HG02571 (cell line): Measurements from ENCODE around the gene SCUBE1.
"Not testable (repeated sequence)": the region's sequence is repeated elsewhere in the genome, so short reads cannot be mapped to it uniquely, and the experiment has no call there.

Experiments used
- ATAC-seq: cut with Tn5 transposase; IDR thresholded peaks from one replicate; pipeline ENCODE4 v1.9.1; 2021; ENCODE audit warnings: mild to moderate bottlenecking, moderate library complexity; ENCODE audit not compliant: unreplicated experiment

SCUBE1 gene

DNA sequence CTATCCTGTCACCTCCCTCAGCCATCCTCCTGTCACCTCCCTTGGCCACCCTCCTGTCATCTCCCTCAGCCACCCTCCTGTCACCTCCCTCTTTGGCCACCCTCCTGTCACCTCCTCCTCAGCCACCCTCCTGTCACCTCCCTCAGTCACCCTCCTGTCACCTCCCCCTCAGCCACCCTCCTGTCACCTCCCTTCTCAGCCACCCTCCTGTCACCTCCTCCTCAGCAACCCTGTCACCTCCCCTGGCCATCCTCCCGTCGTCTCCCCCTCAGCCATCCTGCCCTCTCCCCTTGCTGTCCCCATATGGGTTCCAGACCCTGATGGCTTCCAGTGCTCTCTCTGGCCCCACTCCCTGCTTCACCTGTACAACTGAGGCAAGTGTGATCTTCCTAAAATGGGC, 61.8 kb downstream of the SCUBE1 start:
- ATAC-seq = no peak

DNA sequence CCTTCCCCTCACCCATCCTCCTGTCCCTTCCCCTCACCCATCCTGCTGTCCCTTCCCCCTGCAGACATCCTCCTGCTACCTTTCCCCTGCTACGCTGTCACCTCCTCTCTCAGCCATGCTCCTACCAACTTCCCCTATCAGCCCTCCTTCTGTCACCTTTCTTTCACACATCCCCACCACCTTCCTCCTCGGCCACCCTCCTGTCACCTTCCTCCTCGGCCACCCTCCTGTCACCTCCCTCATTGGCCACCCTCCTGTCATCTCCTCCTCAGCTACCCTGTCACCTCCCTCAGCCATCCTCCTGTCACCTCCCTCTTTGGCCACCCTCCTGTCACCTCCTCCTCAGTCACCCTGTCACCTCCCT, 62.7 kb downstream of the SCUBE1 start:
- not testable (repeated sequence) for ATAC-seq

DNA sequence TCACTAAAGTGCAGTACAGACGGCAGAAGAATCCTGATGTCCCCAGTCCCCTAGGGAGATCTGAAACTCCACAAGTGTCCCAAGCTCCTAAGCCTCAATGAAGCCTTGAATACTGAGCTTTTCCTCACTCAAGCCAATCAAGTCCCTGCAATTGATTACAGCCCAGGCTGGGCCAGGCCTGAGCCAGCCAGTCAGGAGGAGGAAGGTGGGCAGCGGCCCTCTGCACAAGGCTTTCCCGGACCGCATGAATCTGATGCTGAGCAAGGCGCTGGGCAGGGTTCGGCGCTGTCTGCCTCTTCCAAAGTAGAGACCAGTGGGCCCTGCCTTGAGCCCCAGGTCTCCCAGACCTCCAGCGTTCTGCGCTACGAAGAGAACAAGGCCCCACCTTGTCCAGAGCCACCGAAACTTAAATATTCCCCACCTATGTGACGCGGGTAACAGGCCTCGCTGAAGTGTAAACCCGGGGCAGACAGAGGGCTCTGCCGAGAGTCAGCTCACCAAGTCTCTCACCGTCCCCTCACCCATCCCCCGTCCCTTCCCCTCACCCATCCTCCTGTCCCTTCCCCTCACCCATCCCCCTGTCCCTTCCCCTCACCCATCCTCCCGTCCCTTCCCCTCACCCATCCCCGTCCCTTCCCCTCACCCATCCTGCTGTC, 63.2 kb downstream of the SCUBE1 start:
- ATAC-seq = no peak

DNA sequence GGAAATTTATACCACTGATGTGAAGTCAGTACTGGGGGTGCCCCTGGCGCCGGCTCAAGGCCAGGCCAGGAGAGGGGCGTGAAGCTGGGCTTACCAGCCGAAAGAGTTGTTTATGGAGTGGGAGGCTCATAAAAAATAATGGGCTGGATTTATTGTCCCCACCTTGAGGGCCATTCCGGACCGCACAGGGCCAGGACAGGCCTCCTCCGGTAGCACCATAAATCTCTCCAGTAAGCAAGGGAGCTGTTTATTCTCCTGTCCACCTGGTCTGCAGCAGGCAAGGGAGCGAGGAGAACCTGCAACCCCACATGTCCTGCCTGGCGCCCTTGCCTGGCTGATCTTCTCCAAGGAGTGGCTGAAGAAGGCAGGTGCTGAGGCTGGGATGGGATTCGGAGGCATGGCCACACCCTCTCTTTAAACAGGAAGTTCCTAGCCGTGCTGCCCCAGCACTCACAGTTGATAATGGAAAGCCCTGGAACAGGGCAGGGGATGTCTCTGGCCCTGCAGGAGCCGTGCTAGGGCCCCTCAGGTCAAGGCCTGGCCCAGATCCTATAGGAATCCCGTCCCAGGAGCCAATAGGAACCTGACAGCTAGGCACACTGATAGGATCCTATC, 65.1 kb downstream of the SCUBE1 start:
- ATAC-seq = no peak

DNA sequence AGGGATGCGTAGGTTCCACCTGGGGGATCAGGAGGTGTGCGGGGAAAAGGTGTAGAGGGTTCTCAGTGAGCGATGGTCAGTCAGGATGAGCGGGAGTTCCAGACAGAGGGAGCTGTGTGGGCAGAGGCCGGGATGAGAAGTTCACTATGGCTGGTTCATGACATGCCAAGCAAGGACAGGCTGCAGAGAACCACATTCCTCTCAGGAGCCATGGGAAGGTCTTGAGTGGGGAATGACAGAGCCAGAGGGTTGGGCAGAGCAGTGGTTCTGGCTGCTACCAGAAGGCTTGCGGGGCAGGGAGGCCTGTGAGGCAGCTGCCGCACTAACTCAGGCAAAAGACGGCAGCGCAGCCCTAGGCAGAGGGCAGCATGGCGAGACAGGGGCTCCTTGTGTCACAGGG, 66.1 kb downstream of the SCUBE1 start:
- ATAC-seq = no peak

DNA sequence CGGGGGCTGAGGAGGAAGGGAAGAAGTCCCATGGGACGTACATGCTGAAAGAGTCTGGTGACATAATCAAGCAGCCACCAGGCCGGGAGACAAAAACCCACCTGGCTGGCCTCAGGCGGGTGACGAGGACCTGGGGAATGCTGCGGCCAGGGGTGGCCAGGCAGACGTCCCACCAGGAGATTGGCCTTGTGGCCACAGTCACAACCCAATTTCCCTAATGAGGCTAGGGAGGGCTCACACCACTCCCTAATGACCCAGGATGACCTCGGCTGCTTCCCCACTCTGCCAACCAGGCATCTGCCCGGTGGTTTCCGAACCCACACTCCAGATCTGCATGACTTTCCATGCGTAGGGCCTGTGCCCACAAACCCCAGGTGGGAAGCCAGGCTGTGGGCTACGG, 66.9 kb downstream of the SCUBE1 start:
- ATAC-seq = no peak

DNA sequence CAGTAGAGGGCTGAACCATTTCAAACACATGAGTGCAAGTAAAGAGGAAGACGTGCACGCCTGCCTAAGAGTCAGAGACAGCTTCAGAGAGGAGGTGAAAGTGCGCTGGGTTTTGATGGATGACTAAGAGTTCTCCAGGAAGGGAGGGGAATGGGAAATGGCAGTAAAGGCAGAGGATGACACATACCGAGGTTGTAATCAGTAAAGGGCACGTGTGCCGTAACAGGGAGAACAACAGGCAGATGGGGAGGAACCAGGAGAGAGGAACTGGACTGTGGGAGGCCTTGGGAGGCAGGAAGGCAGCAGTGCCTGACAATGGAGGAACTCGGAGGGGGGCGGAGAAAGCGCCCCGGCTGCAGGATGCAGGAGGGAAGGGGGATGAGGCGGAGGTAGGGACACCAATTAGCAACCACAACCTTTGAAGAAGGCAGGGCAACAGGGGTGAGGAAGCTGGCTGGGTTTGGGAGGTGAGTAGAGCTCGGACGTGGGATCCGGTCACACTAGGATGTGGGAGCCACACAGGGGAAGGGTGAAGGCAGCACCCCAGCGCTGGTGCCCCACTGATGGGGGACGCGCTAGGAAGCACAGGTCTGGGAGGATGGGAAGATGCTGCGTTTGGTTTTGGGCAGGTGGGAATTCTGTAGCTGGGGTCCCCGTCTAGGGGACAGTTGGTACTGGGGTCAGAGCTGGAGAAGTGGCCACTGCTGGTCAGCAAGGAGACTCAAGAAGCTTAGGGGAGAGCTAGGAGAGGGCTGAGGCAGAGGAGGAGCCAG, 67.4 kb downstream of the SCUBE1 start:
- ATAC-seq = no peak

DNA sequence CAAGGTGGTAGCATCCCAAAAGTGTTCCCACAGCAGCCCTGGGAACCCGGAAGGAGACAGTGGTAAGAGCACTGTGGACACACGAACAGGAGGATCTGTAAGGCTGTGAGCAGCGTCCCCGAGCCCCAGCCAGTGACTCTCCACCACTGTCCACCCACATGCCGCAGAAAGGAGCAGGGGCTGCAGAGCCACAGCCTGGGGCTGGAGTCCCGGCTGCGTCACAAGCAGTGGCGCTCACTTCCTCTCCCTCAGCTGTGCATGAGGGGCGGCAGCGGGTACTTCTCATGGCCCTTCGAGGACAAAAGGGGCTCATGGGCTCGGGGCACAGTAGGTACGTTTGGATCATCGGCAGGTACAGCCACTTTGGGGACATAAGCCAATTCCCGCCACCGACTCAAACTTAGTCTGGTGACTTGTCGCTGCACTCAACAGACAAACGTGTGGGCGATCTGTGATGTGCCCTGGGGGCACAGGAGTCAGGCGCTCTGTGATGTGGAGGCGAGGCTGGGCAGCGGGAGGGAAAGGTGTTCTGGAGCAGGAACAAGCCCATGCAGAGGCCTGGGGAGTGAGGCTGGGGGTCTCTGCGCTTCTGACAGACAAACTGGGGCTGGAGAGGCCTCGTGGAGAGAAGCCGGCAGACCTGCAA, 68.5 kb downstream of the SCUBE1 start:
- no peak for ATAC-seq

DNA sequence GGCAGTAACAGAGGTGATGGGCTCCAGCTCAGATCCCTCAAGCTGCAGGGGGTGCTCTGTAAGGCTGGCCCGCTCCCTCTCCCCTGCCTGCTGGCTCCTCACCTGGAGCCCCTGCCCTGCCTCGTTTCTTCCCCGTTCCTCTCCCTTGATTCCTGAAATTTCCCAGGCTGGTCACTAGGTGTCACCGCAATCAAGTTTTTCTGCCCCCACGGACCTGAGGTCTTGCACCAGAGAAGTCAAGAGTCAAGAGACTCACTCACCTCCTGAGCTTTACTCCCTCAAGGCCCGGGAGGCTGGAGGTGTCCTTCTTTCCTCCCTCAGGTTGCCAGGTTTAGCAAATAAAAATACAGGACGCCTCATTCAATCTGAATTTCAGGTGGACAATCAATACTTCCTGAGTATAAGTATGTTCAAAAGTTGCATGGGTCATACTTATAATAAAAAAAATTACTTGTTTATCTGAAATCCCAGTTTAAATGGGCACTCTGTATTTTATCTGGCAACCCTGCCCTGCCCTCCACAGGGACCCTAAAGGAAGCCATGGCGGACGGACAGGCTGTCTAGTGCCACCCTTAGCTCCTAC, 69.2 kb downstream of the SCUBE1 start:
- no peak for ATAC-seq

DNA sequence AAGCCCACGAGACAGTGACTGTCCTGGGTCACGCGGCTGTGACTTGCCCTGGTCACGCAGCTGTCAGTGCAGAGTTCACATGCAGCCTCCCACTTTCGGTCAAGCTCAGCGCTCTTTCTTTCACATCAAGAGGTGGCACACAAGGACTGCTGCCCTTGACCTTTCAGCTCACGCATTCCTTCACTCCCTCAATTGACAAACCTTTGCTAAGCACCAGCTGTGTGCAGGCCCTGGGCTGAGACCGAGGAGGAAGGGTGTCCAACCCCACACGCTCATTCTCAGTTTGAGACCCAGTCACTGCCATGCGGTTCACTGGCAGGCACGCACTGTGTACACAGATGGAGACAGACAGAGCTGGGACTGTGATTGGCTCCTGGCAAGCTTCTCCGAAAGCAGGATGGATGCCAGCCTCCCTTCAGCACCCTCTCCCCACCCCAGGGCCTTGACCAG, 70.3 kb downstream of the SCUBE1 start:
- ATAC-seq = no peak

DNA sequence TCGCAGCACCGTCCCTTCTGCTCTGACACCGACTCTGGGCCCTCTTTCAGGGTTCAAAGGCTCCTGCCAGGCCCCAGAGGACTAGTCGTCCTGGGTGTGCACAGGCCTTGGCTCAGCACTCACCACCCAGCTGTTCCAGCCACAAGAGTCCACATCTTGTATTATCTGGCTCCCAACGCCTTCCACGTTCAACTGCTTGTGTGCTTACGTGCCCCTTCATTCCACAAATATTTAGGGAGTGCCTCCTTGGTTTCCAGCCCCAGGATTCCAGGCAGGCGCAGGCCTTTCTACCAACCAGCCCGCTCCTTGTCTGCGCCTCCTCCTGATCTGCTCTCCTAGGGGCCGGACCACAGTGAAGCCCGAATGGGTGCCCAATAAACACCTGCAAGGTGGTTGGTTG, 70.9 kb downstream of the SCUBE1 start:
- ATAC-seq = no peak

DNA sequence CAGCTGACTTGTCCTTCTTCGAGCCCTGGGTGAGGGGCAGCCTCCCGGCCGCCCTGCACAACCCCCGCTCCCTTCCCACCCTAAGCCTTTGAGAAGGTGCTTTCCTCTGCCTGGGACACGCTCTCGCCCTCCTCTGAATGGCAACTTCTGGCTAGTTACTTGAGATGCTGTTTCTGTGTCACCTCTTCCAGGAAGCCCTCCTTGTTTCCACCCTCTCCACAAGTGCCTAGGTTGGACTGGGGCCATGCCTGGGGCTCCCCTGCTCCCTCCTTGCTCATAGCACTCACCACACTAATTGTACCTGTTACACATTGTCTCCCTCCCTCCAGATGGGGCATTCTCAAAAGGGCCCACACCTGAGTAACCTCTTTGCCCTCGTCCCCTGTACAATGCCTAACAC, 72.2 kb downstream of the SCUBE1 start:
- ATAC-seq = no peak

DNA sequence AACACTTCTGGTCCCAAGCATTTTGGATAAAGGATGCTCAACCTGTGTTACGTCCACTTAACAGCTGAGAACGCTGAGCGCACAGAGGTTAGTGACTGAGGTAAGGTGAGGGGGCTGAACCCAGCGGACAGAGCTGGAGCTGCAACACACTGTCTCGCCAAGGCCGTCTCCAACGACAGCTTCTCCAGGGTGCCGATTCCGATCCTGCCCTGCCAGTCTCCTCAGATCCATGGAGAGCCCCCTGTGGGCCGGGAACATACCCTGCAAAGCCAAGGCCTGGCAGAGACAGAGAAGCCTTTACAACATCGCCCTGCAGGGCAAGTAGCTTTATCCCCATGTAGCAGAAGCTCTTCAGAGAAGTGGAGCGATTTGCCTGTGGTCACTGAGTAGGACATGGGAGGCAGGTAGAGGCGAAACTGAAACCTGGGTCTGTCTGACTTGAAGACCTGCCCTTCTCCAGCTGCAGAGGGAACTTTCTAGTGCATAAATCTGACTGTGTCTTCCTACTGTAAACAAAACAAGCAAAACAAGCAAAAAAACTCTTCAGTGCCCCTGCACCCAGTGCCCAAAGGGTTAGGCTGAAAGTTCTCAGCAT, 72.8 kb downstream of the SCUBE1 start:
- no peak for ATAC-seq

DNA sequence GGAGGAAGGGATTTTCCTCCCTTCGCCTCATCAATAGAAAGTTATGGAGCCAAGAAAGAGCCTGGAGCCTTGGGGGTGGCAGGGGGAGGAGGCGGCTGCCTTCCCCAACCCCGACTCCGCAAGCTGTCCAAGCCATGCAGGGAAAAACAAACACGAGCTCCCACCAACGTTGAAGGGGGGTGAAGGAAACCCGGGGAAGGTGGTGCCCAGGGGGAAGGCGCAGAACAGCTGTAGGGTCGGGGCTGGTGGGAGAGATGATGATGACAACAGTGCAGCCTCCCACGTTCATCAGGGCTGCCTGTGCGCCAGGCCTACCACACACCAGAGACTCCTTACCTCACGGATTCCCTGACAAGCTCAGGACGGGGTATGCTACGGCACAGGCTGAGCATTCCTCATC, 73.5 kb downstream of the SCUBE1 start:
- ATAC-seq = no peak

DNA sequence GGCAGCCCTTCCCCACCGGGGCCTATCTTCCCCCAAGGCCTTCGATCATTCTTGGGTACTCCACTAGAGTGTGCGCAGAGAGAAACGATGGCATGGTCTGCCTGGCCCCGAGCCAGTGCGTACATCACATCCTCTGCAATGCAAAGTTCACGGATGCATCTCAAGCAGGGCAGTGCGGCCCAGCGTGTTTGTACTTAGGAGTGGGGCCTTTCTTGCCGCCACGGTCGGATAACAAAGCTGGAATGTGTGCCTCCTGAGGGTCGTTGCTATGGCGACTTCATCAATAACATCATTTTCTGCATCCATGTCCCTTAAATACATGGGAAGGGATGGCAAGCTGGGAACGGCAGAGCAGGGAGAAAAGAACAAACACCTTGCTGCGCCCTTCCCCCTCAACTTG, 73.9 kb downstream of the SCUBE1 start:
- ATAC-seq = no peak

DNA sequence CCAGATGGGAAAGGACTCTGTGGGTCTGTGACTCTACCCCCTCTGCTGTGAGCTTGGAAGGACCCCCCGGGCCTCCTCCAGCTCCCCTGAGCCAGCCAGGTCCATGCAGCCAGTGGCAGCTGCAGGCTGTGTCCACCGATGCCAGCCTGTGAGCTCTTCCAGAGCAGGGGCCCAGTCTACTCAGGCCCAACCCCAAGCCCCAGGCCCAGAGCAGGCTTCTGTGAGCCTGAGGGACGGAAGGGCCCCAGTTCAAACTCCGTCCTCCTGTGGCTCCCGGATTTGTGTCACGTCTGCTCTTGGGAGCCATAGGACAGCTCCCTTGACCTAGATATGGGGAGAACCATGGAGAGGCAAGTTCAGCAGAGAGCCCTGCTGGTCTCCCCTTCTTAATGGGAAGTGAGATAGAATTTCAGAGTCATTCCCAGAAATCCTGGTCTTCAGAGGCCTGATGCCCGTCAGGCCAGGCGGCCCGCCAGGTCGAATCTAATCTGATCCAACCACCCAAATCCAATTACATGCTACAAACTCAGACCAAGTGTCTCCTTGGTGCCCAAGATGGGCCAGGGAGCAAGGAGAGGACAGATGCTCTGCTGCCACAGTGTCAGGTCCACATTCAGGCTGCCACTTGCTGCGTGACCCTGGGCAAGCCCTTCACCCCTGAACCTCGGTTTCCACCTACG, 75.1 kb downstream of the SCUBE1 start:
- ATAC-seq = no peak

DNA sequence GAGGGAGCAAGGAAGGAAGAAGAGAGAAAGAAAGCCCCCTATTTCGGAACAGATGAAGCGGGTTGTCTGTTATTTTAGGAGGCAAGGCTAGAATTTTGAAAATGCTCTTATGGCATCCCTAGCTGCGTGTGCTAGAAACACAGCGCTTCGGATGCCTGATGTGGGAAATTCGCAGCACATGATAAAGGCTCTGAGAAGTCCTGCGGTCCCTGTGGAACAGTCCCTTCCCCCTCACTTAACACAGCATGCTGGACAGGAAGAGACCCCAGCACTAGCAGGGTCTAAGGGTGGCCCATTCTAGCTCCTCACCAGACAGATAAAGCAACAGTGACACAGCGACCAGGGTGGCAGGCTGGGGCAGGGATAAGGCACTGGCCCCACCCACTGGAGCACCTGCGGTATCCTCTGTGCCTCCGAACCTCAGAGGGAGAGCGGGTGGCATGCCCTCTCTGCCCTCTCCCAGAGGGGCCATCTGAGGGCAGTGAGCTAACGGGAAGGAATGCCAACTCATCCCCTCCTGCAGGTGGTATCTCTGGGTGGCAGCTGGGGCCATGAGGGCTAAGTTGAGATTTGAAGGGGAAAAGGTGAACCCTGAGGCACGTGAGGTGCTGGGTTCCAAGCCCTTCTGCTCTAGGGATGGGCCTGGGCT, 75.7 kb downstream of the SCUBE1 start:
- no peak for ATAC-seq

DNA sequence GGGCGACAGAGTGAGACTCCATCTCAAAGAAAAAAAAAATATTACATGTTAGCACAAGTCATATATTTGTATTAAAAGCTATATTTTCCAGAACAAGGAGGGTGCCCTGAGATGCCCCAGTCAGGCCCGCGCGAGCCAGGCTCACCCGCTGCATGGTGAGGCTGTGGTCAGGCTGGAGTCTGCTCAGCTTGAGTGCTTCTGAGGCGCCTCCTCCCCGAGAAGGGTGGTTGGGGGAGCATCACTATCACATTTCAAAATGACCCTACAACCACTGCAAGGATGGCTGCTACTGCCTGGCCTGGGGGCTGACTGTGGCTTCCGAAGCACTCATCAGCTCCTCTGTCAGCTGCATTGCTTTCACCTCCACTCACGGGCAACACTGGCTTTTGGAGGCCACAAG, 77.1 kb downstream of the SCUBE1 start:
- ATAC-seq = no peak

DNA sequence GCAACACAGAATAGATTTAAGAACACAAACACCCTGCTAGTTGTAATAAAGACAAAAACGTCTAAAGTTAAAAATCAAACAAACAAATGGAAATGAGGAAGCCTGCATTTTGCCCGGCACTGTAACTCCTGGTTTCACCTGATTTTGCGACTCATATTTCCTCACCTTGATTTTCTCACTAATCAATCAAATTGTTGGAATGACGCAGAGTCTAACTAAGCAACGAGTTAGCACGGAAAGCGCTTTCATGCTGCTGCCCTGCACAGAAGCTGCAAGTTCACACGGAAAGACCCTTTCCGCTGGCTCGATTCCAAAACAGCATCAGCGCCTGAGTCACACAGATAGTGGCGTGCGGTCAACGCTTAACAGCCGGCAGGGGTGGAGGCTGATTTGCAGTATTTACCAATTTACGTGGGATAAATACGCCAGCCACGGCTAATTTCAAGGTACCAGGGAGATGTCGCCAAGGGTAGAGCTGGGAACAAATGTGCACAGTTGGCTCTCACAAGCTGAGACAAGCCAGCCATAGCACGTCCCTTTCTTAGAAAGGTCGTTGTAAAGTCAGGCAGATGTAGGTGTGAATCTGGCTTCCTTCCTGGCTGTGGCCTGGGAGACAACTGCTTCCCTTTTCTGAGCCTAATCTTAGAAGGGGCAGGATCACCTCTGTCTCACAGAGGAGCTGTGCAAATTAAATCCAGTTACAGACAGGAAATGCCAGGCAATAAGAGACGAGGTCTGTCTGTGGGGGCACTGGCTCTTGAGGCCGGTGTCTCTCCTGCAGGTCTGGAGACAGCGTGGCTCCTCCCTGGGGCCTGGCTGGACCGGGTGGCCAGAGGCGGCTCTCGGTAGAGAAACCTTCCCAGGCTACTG, 79.3 kb downstream of the SCUBE1 start:
- ATAC-seq = peak; percentile 53
